ENCODE measurements around the gene SMYD1. TPM values are rescaled to one million over a fixed set of nuclear protein-coding genes. Genes with fewer than 3 reads are reported as not detected.

SMYD1 gene
- total and polyA plus RNA-seq, 2 donors (not counting 3 experiments of a cell fraction or from before 2014, with no cell fraction given) = not detected

DNA sequence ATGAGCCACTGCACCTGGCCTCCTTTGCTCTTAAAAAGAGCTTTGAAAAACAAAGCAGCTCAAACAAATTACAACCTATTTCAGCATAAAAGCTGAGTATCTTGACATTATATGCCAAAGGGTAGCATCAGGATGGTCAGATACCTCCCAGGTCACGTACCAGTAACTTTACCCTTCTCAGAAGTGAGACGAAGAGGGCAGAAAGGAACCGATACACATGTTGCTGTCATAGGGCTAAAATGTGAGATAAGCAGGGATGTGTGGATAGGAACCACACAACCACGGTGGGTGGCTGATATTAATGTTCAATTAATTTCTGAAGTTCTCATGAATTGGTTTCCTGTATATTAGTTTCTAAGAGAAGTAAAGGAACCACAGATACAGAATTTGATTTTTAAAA, 38.7 kb upstream of the SMYD1 start:
- no TSS peak for BruUV-seq (replicated peaks)
- DNase-seq (ENCODE audit: low read depth, low spot score) = no peak
- ChIA-PET CTCF (no interaction called here), POLR2A (no interaction called here)
- H4K20me1 ChIP-seq (replicated peaks; ENCODE audit: control insufficient read depth, extremely low read depth, insufficient read depth, low read length) = no peaks in the 10 kb centered on the region
- no peak overlapping the region for H3K4me2 ChIP-seq (ENCODE audit: insufficient read depth, low read length)
- no peaks in the 10 kb centered on the region for H3K4me1 ChIP-seq (ENCODE audit: control insufficient read depth, extremely low read depth, insufficient read depth, low read length)
- TF ChIP-seq POLR2AphosphoS5 (IDR thresholded peaks at IDR 0.05; ENCODE audit: insufficient read depth, low read depth, low read length) (no peak), GATA2 (IDR thresholded peaks at IDR 0.05; ENCODE audit: insufficient read depth, insufficient read length, low read depth, low read length) (no peak), JUN (IDR thresholded peaks at IDR 0.05; ENCODE audit: borderline replicate concordance, insufficient read depth, insufficient read length, low read depth) (no peak), MYC (IDR thresholded peaks at IDR 0.05; ENCODE audit: low read depth, low read length) (no peak), FOS (IDR thresholded peaks at IDR 0.05; ENCODE audit: borderline replicate concordance, insufficient read depth, low read length) (no peak), POLR2A (IDR thresholded peaks at IDR 0.05; ENCODE audit: low read depth, low read length) (no peak), EZH2 (IDR thresholded peaks at IDR 0.05; ENCODE audit: borderline replicate concordance, low read depth, low read length, severe bottlenecking) (no peak)
- TF ChIP-seq, protein P1, sequence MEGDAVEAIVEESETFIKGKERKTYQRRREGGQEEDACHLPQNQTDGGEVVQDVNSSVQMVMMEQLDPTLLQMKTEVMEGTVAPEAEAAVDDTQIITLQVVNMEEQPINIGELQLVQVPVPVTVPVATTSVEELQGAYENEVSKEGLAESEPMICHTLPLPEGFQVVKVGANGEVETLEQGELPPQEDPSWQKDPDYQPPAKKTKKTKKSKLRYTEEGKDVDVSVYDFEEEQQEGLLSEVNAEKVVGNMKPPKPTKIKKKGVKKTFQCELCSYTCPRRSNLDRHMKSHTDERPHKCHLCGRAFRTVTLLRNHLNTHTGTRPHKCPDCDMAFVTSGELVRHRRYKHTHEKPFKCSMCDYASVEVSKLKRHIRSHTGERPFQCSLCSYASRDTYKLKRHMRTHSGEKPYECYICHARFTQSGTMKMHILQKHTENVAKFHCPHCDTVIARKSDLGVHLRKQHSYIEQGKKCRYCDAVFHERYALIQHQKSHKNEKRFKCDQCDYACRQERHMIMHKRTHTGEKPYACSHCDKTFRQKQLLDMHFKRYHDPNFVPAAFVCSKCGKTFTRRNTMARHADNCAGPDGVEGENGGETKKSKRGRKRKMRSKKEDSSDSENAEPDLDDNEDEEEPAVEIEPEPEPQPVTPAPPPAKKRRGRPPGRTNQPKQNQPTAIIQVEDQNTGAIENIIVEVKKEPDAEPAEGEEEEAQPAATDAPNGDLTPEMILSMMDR (IDR thresholded peaks at IDR 0.05; ENCODE audit: extremely low read depth in 1 of 2, insufficient read depth in 1 of 2, low read depth in 1 of 2, low read length in 2 of 2) = no peak
- H2AFZ ChIP-seq (ENCODE audit: low read depth, low read length) = no peak overlapping the region
- intact Hi-C loops (cut with micrococcal nuclease) (no loop called here), dilution Hi-C loops (cut with MboI; ENCODE audit: extremely low pct_ligation_motif_present, low sequenced_read_pairs) (no loop called here)
- H3K9me3 ChIP-seq (replicated peaks; ENCODE audit: control insufficient read depth, insufficient read depth, low read length) = no peaks in the 10 kb centered on the region
- H3K27me3 ChIP-seq (ENCODE audit: control insufficient read depth in 2 of 2, insufficient read depth in 2 of 2, low read length in 2 of 2) = no peaks in the 10 kb centered on the region
- no peaks in the 10 kb centered on the region for H3K79me2 ChIP-seq (ENCODE audit: control insufficient read depth, insufficient read depth, low read length)
- peaks cover 4 to 9% of the 10 kb centered on the region in 2 experiments for H3K36me3 ChIP-seq (ENCODE audit: control insufficient read depth in 2 of 2, extremely low read depth in 1 of 2, insufficient read depth in 2 of 2, low read length in 2 of 2)
- no peak overlapping the region for H3K9ac ChIP-seq (replicated peaks; ENCODE audit: extremely low read depth, insufficient read depth, low read length)
- H3K9me1 ChIP-seq (replicated peaks; ENCODE audit: control insufficient read depth, extremely low read depth, insufficient read depth, low read length) = no peaks in the 10 kb centered on the region
- H3K27ac ChIP-seq (ENCODE audit: insufficient read depth, low read depth, low read length) = no peak overlapping the region
- no peak for FAIRE-seq
- H3K4me3 ChIP-seq (replicated peaks in 1 of 3; ENCODE audit: insufficient read depth in 1 of 3, low read depth in 1 of 3, low read length in 3 of 3) = no peak overlapping the region
